ENCODE results near the gene SHB. TPM values are rescaled to one million over a fixed set of nuclear protein-coding genes. Genes with fewer than 3 reads are reported as not detected.

Gene SHB
- total RNA-seq, 2 experiments from 2014 or later = 0.23 to 1.1 TPM

- CTCF ChIA-PET = no interaction called here
- Mint-ChIP-seq H3K36me3 (no peaks in the 10 kb centered on the region), H3K4me3 (no peak overlapping the region), H3K9me3 (ENCODE audit: low read depth) (no peaks in the 10 kb centered on the region), H3K27ac (no peak overlapping the region), H3K27me3 (no peaks in the 10 kb centered on the region), H3K4me1 (no peaks in the 10 kb centered on the region)
- ATAC-seq = no peak
- DNase-seq = no peak
Observed at GRCh38 chr9:38039907-38040682, 28.9 kb downstream of the SHB start.

- ATAC-seq = no peak
- H3K27ac Mint-ChIP-seq = no peak overlapping the region
- no peaks in the 10 kb centered on the region for H3K9me3 Mint-ChIP-seq (ENCODE audit: low read depth)
- H3K4me1 Mint-ChIP-seq = no peaks in the 10 kb centered on the region
- no peaks in the 10 kb centered on the region for H3K27me3 Mint-ChIP-seq
- no peaks in the 10 kb centered on the region for H3K36me3 Mint-ChIP-seq
- H3K4me3 Mint-ChIP-seq = no peak overlapping the region
- CTCF ChIA-PET = no interaction called here
- no peak for DNase-seq
Observed at GRCh38 chr9:38039090-38039906, 29.7 kb downstream of the SHB start.

- Mint-ChIP-seq H3K9me3 (ENCODE audit: low read depth) (no peaks in the 10 kb centered on the region), H3K4me1 (no peaks in the 10 kb centered on the region), H3K4me3 (no peak overlapping the region), H3K27me3 (no peaks in the 10 kb centered on the region), H3K27ac (no peak overlapping the region), H3K36me3 (no peaks in the 10 kb centered on the region)
- DNase-seq (no peak), ATAC-seq (no peak)
- CTCF ChIA-PET = no interaction called here
Observed at GRCh38 chr9:38038307-38039089, 30.5 kb downstream of the SHB start.

- CTCF ChIA-PET = no interaction called here
- Mint-ChIP-seq H3K27me3 (no peaks in the 10 kb centered on the region), H3K9me3 (ENCODE audit: low read depth) (no peaks in the 10 kb centered on the region), H3K36me3 (no peaks in the 10 kb centered on the region), H3K4me3 (no peak overlapping the region), H3K27ac (no peak overlapping the region), H3K4me1 (no peaks in the 10 kb centered on the region)
- ATAC-seq (no peak), DNase-seq (no peak)
Observed at GRCh38 chr9:38037981-38038306, 31.1 kb downstream of the SHB start.

GRCh38 chr9:38036359-38037084, 32.5 kb downstream of the SHB start:
- Mint-ChIP-seq H3K4me1 (no peaks in the 10 kb centered on the region), H3K36me3 (no peaks in the 10 kb centered on the region), H3K27ac (no peak overlapping the region), H3K9me3 (ENCODE audit: low read depth) (no peaks in the 10 kb centered on the region), H3K27me3 (no peaks in the 10 kb centered on the region), H3K4me3 (no peak overlapping the region)
- ATAC-seq = no peak
- DNase-seq = no peak
- CTCF ChIA-PET = interaction anchor here (0.8 to 1.2 kb wide), 2 partner anchors 123 to 134 kb away, joined by 3 read pairs; no protein-coding TSS in a partner anchor

GRCh38 chr9:38035873-38036272, 33.2 kb downstream of the SHB start:
- no peaks in the 10 kb centered on the region for H3K27me3 Mint-ChIP-seq
- ATAC-seq = no peak
- H3K9me3 Mint-ChIP-seq (ENCODE audit: low read depth) = no peaks in the 10 kb centered on the region
- CTCF ChIA-PET = interaction anchor here (1.2 kb wide), 1 partner anchor 122 kb away, joined by 3 read pairs; no protein-coding TSS in a partner anchor
- no peaks in the 10 kb centered on the region for H3K36me3 Mint-ChIP-seq
- DNase-seq = no peak
- H3K4me3 Mint-ChIP-seq = no peak overlapping the region
- no peak overlapping the region for H3K27ac Mint-ChIP-seq
- H3K4me1 Mint-ChIP-seq = no peaks in the 10 kb centered on the region

GRCh38 chr9:38033941-38034340, 35.1 kb downstream of the SHB start:
- Mint-ChIP-seq H3K9me3 (ENCODE audit: low read depth) (no peaks in the 10 kb centered on the region), H3K27ac (no peak overlapping the region), H3K27me3 (no peaks in the 10 kb centered on the region), H3K36me3 (no peaks in the 10 kb centered on the region), H3K4me1 (peaks cover 6% of the 10 kb centered on the region), H3K4me3 (no peak overlapping the region)
- no peak for ATAC-seq
- no peak for DNase-seq
- CTCF ChIA-PET = interaction anchor here (1.3 kb wide), 1 partner anchor 20 kb away, joined by 3 read pairs; no protein-coding TSS in a partner anchor

- Mint-ChIP-seq H3K4me1 (peaks cover 6% of the 10 kb centered on the region), H3K9me3 (ENCODE audit: low read depth) (no peaks in the 10 kb centered on the region), H3K27me3 (no peaks in the 10 kb centered on the region), H3K27ac (no peak overlapping the region), H3K36me3 (no peaks in the 10 kb centered on the region), H3K4me3 (no peak overlapping the region)
- no peak for ATAC-seq
- CTCF ChIA-PET = interaction anchor here (1.3 kb wide), 1 partner anchor 21 kb away, joined by 3 read pairs; no protein-coding TSS in a partner anchor
- no peak for DNase-seq
Observed at GRCh38 chr9:38032266-38033110, 36.5 kb downstream of the SHB start.

- peaks cover 6% of the 10 kb centered on the region for H3K4me1 Mint-ChIP-seq
- no peak for DNase-seq
- no peak for ATAC-seq
- no peaks in the 10 kb centered on the region for H3K9me3 Mint-ChIP-seq (ENCODE audit: low read depth)
- H3K4me3 Mint-ChIP-seq = no peak overlapping the region
- H3K27ac Mint-ChIP-seq = no peak overlapping the region
- H3K36me3 Mint-ChIP-seq = no peaks in the 10 kb centered on the region
- no peaks in the 10 kb centered on the region for H3K27me3 Mint-ChIP-seq
- CTCF ChIA-PET = no interaction called here
Observed at GRCh38 chr9:38031594-38031993, 37.4 kb downstream of the SHB start.

- ATAC-seq (no peak), DNase-seq (no peak)
- Mint-ChIP-seq H3K27ac (no peak overlapping the region), H3K4me3 (no peak overlapping the region), H3K4me1 (peaks cover 6% of the 10 kb centered on the region), H3K36me3 (no peaks in the 10 kb centered on the region), H3K9me3 (ENCODE audit: low read depth) (no peaks in the 10 kb centered on the region), H3K27me3 (no peaks in the 10 kb centered on the region)
- CTCF ChIA-PET = interaction anchor here (0.9 to 1.4 kb wide), 2 partner anchors 14 to 117 kb away, joined by 3 to 6 read pairs; no protein-coding TSS in a partner anchor
Observed at GRCh38 chr9:38030658-38031057, 38.4 kb downstream of the SHB start.

- no peaks in the 10 kb centered on the region for H3K27me3 Mint-ChIP-seq
- no peak for ATAC-seq
- no peak overlapping the region for H3K27ac Mint-ChIP-seq
- peaks cover 6% of the 10 kb centered on the region for H3K4me1 Mint-ChIP-seq
- DNase-seq = no peak
- no peak overlapping the region for H3K4me3 Mint-ChIP-seq
- no peaks in the 10 kb centered on the region for H3K9me3 Mint-ChIP-seq (ENCODE audit: low read depth)
- H3K36me3 Mint-ChIP-seq = no peaks in the 10 kb centered on the region
- CTCF ChIA-PET = interaction anchor here (0.9 to 1.4 kb wide), 2 partner anchors 15 to 116 kb away, joined by 3 to 6 read pairs; no protein-coding TSS in a partner anchor
Observed at GRCh38 chr9:38029915-38030638, 39.0 kb downstream of the SHB start.

GRCh38 chr9:38027714-38028113, 41.3 kb downstream of the SHB start:
- Mint-ChIP-seq H3K4me3 (no peak overlapping the region), H3K4me1 (peaks cover 6% of the 10 kb centered on the region), H3K27me3 (no peaks in the 10 kb centered on the region), H3K9me3 (ENCODE audit: low read depth) (no peaks in the 10 kb centered on the region), H3K27ac (no peak overlapping the region), H3K36me3 (no peaks in the 10 kb centered on the region)
- CTCF ChIA-PET = interaction anchor here (0.7 to 1.5 kb wide), 2 partner anchors 60 to 393 kb away, joined by 4 read pairs; no protein-coding TSS in a partner anchor
- DNase-seq (no peak), ATAC-seq (no peak)
